GM12891 (cell line): Measurements from ENCODE around the gene SLC2A9.

ENCODE experiments used
- POLR2A ChIP-seq: IDR thresholded peaks from 2 replicates; pipeline ENCODE4 v1.6.1; 2011; ENCODE audit warnings: low read depth, low read length, control low read depth
- POLR2AphosphoS5 ChIP-seq: IDR thresholded peaks from 2 replicates; pipeline ENCODE4 v1.6.1; 2011; ENCODE audit warnings: low read depth, low read length, control low read depth
- POU2F2 ChIP-seq: IDR thresholded peaks from 2 replicates; pipeline ENCODE4 v1.6.1; 2011; ENCODE audit warnings: low read depth, mild to moderate bottlenecking, control low read depth, low read length, moderate library complexity
- SPI1 ChIP-seq: IDR thresholded peaks from 2 replicates; pipeline ENCODE4 v1.6.1; 2011; ENCODE audit warnings: low read depth, low read length, control low read depth

- no peak for TF ChIP-seq POLR2A
- TF ChIP-seq POLR2AphosphoS5: no peak
- TF ChIP-seq SPI1: no peak
- TF ChIP-seq POU2F2: no peak
Observed at GRCh38 chr4:9849538-9849920, 171.8 kb downstream of the SLC2A9 start.
